Islet precursor cell (in vitro differentiated cells): ENCODE measurements around the gene TTC12.

Experiments used
- DNase-seq: peaks from one replicate; pipeline ENCODE4 v3.0.0-alpha.2; 2018

The TTC12 gene

DNA sequence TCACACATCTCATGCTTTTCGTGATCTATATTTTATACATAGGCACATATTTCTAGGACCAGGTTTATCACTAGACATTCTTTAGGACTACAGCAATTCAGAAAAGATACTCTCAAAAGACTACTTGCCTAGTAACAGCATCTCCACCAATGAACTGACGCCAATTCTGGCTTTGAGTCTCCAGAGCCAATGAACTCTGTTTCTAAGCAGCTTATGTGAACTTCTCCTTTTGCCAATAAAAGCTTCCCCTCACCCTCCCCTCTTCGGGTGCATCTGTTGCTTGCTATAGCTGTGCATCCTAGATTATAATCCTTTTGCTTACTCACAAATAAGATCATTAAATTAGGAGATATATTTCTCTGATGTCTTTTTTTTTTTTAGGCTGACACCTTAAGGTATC lies 61.8 kb downstream of the TTC12 start:
- DNase-seq = no peak

DNA sequence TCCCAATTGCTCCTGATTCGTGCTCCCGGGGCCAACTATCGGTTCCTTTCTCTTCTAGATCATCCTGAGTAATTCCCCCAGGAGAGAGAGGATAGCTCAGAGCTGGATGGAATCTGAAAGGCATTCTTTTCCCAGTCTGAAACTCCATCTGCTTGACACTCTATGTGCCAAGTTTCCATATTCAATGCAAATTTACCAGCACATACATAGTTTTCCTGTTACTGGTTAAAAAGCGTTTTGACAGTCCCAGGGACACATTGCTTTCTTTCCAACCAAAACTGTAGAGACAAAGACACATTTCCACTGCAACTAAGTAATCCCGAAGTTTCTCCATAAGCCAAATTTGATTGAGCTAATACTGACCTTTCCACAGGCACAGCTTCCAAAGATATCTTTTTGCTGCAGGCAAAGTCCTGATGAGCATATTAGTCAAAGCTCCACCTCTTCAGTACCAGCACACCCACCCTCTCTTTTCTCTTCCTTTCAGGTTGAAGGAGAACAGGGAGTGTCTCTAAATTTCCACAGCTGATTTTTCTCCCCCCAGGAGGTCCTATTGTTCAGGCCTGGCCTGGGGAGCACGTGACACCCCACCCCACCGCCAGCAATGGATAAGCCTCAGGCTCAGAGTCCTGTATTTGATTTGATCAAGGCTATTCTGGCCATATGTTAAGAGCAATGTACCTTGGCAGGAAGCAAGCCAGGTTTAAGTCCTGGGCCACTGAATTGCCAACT lies 63.5 kb downstream of the TTC12 start:
- DNase-seq = no peak

DNA sequence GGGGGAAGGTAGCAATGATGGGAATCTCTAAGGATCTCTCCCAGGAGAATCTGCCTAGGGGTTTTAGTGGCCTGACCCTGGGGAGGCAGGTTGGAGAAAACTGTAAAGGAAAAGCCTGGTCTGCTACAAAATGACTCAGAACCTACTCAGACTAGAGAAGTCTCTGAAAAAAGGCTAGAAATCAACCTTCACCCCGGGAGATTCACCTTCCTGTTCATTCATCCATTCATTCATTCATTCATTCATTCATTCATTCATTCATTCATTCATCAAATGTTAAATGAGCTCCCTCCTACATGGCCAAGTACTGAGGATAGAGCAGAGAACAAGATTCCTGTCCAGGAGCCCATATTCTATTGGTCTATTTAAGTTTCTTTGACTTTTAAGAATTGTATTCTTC lies 64.3 kb downstream of the TTC12 start:
- no peak for DNase-seq

DNA sequence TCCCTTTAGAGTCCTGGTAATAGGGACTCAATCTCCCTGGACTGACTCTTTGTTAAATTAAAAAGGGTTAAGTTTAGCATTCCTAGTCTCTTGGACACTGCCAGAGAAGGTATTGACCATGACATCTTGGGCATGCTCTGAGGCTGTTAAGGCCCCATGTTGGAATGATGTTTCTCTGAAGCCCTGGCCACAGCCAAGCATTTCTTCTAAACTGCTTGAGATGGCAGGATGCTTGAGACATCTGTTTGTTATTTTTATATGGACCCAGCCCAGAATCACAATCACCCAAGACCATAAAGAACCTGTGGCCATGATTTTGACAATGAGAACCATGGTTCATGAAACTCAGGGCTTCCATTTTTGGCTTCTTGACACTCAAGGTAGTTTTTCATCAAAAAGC lies 67.7 kb downstream of the TTC12 start:
- no peak for DNase-seq

DNA sequence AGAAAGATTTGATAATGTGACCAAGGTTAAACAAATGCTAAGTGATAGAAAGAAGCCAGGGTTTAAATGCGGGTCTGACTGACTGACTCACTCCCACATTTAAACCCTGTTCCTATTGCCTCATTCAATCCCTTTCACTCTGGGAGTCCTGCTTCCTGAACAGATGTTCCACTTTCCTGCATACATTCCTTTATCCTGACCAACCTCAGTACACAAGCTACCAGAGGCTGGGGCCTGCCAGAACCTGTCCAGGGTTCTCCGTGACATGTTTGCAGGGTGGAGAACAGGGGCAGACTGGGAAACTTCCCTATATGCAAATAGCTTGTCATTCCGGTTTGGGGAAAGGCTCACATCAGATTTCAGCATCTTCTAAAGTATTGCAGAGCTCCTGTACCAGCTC lies 70.2 kb downstream of the TTC12 start:
- peak; percentile 97 for DNase-seq

DNA sequence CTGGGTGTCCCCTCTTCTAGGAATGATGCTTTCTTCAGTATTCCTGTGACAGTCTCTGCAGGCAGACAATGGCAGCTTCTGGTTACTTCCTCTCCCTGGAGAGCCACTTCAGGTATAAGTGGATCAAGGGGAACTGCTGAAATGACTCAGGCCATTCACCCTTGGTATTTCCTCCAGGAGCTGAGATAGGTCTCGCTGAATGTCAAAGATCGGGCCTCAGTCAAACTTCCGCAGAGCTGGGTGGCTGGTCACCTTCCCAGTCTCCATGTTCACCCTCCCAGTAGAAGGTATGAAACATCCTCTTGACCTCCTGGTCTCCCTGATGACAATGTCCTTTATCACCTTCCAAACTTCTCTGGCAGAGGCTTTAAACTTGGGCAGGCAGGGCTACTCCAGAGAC lies 71.4 kb downstream of the TTC12 start:
- DNase-seq = no peak

DNA sequence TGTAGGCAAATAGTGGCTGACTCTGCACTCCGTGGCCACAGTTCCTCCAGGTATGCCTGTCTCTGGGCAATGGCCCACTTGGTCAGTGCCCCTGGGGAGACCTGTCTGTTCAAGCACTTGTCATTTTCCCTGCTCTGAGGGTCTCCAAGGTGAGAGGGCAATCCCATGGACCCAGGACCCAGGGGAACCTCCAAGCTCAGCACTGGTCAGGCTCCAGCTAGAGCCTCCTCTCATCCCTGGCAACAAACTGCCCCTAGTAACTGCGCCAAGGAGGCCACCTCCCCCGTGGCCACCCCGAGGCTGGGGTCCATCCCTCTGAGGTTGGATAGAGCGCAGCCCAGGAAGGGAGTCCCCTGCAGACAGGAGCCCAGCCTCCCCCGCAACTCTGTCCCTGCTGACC lies 72.5 kb downstream of the TTC12 start:
- DNase-seq = no peak

DNA sequence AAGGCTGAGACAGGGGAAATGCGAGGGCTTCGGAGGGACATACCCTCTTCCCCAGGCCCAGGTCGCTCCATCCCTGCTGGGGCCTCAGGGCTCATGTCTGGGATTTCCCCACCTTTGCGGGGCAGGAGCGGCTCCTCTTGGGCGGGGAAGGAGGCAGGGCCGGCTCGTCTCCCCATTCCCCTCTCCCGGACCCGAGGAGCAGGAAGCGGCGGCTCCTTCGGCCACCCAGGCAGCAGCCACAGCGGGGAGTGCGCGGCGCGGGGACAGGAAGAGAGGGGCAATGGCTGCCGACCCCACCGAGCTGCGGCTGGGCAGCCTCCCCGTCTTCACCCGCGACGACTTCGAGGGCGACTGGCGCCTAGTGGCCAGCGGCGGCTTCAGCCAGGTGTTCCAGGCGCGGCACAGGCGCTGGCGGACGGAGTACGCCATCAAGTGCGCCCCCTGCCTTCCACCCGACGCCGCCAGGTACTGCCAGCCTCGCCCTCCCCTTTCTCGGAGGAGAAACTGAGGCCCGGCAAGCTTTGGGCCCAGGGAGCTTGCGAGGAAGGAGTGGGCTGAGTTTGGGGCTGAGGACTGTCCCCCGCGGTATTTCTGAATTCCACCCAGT lies 73.3 kb downstream of the TTC12 start, which contains the start of gene ANKK1:
ANKK1 (plus strand) TSS at position 175 of the 607 bp plus-strand sequence; CDS start at position 281, 106 bp downstream.
- peak; percentile 78 for DNase-seq

DNA sequence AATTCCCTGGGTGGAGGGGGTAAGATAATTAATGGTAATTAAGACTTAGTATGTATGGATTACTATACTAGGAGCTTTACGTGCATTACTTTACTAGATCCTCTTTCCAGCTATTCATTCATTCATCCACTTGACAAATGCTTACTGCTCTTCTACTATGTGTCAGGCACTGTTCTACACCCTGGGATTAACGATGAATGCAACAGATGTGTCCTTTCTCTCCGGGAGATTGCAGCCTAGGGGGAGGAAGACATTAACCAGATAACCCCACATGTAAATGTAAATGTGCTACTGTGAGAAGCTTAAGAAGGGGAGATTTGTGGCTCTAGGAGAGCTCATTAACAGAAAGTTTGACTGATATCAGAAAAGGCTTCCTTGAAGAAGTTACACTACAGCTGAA lies 74.9 kb downstream of the TTC12 start:
- no peak for DNase-seq

DNA sequence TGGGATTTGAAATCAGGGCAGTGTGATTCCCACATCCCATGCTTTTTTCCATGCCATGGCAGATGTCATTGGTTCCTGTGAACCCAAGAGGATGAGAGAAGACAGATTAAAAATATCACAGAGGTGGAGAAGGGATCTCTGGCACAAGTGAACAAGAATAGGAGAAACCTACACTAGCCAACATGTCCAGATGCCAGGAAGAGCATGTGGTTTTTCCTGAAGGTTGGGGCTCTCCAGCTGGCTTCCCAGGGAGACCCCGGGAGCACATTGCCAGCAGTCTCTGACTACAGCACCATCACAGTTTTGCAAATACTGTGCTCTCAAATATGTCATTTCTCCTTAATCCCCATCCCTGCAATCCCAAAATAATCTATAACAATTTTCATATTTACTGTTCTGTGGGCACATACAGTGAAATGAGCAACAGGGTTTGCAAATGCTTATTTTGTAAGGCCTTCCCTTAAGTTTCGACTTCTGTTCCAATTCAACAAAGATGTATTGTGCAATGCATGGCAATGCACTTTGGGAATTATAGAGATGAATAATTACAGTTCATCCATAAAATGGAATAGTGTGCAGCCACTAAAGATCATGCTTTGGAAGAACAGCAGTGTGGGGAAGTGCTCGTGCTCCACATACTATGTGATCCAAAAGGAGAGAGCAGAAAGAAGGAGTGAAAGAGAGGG lies 78.0 kb downstream of the TTC12 start:
- DNase-seq = no peak

DNA sequence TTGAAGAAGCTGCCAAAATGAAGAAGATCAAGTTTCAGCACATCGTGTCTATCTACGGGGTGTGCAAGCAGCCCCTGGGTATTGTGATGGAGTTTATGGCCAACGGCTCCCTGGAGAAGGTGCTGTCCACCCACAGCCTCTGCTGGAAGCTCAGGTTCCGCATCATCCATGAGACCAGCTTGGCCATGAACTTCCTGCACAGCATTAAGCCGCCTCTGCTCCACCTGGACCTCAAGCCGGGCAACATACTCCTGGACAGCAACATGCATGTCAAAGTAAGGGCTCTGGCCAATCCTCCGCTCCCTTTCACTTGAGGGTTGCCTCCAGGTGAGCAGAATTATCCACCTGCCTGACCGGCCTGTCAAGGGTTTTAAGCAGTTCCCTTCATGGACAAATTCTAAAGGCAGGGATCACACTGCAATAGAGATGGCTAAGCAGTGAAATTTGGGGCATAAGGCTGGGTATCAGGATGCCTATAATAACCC lies 79.2 kb downstream of the TTC12 start:
- DNase-seq = no peak

DNA sequence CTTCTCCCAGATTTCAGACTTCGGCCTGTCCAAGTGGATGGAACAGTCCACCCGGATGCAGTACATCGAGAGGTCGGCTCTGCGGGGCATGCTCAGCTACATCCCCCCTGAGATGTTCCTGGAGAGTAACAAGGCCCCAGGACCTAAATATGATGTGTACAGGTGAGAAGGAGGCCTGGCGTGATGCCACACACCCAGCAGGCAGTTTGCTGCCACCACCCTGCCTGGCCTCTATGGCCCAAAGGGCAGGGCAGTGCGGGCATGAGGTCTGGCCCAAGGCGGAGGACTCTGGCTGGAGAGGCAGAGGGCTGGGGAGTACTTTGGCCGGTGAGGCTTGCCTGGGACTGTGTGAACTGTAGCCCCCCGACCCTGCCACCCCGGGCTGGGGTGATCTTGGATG lies 80.5 kb downstream of the TTC12 start:
- DNase-seq = no peak

DNA sequence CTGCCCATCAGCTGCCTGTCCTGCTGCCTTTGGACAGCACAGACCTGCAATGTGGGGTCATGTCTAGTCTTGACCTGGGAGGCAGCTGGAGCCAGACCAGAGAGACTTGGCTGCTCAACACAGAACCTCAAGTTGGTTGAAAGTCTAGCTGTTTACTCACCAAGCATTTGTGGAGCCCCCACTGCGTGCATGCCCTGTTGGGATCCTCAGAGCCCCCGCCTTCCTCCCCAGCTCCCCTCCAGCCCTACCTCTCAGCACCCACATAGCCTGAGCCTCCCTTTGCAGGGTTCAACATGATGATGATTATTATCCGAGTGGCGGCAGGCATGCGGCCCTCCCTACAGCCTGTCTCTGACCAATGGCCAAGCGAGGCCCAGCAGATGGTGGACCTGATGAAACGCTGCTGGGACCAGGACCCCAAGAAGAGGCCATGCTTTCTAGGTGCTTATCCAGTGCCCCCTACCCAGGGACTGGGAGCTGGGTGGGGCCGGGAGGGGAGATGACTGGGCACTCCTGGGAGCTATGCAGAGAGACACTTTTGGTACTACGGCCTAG lies 81.5 kb downstream of the TTC12 start:
- no peak for DNase-seq

DNA sequence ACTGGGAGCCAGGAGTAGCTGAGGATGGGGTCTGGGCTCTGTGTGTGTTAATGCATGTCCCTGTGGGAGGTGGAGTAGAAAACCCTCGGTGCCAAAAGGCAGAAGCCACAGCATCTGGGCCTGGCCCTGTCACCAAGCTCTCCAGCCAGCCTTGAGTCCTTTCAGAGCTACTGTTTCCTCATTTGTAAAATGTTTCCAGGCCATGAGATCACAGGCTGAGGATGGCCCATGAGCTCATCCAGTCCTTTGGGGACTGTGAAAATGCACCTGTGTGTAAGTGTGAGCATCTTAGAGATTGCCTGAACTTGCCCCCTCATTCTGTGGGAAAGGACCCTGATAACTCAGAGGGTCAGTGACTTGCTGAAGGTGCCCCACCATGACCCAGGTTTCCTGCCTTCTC lies 82.3 kb downstream of the TTC12 start:
- no peak for DNase-seq

DNA sequence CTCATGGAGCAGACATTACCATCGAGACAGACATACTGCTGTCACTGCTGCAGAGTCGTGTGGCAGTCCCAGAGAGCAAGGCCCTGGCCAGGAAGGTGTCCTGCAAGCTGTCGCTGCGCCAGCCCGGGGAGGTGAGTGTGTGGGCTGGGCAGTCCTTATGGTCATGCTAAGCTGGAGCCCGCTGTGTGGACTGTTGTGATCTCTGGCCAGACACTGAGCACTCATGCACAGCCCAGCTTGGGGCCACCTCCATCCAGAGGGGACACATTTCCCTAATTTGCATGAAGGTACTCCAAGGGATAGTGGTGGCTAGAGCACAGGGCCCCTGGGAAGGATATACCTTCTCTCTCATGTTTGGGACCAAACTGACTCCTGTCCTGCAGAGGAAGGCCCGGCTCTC lies 82.8 kb downstream of the TTC12 start:
- no peak for DNase-seq

DNA sequence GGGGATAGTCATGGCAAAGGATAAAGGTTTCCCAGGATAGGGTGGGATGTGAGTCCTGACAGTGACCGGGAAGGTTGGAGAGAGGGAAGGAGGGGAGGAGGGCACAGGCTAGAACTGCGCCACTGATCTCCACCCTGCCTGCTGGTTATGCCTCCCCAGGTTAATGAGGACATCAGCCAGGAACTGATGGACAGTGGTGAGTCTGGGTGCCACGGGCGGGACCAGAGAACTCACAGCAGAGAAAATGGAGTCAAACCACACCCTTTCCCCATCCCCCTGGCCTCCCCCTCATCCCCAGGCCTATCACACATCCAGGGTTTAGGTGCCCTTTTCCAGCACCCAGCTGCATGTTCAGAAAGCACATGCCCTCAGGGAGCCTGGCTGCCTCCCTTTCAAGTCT lies 83.4 kb downstream of the TTC12 start:
- DNase-seq = no peak

DNA sequence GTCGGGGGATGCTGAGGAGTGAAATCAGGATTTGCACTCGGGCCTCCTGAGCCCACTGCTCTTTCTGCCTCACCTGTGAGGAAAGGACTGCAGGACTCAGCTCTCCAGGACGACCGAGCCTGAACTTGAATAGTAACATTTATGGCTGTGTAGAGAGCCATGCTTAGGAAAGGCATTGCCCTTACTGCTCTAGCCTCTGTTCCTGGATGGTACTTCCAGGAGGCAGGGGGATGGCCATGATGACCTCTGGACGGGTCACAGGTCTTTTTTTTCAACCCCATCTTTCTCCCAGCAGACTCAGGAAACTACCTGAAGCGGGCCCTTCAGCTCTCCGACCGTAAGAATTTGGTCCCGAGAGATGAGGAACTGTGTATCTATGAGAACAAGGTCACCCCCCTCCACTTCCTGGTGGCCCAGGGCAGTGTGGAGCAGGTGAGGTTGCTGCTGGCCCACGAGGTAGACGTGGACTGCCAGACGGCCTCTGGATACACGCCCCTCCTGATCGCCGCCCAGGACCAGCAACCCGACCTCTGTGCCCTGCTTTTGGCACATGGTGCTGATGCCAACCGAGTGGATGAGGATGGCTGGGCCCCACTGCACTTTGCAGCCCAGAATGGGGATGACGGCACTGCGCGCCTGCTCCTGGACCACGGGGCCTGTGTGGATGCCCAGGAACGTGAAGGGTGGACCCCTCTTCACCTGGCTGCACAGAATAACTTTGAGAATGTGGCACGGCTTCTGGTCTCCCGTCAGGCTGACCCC lies 84.5 kb downstream of the TTC12 start:
- DNase-seq = no peak

DNA sequence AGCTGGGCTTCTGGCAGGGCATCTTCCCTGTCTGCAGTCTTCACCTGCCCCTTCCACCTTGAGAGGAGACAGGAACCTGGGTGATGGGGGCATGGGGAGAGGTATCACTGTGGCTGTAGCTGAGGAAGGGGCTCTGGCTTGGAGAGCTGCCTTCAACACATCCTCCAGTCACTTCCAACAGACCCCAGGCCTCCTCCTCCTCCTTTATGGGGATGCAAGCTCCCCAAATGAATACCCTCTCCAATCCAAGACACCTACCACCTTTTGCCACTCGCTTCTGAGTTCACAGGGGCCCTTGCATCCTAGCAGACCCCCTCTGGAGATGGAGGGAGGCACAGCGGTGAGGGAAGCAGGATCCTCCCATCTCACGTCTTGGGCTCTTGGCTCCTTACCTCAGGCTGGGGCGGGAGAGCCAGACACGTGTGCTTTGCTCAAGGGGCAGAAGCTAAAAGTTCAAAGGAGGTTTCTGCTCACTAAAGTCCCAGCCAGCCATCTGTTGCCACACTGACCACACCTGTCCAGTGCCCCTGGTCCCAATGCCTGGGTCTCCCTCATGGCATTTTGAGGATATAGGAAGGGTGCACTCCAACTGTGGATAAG lies 86.3 kb downstream of the TTC12 start:
- no peak for DNase-seq

DNA sequence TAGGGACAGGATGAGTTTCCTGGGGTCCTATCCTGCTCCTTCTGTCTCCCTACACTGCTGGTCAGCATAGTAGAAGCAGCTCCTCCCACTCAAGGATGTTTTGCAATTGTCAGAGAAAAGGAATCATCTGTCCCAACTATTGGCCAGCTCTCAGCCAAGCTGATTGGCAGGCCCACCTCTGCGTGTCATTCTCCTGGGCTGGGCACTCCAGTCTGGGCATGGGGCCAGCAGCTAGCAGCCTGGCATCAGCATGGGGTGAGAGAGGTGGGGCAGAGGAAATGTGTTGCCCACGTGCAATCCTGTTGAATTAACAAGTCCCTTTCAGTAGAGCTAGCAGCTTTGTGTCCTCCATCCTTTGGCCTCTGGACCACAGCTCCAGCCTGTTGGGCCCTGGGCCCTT lies 87.3 kb downstream of the TTC12 start:
- no peak for DNase-seq

DNA sequence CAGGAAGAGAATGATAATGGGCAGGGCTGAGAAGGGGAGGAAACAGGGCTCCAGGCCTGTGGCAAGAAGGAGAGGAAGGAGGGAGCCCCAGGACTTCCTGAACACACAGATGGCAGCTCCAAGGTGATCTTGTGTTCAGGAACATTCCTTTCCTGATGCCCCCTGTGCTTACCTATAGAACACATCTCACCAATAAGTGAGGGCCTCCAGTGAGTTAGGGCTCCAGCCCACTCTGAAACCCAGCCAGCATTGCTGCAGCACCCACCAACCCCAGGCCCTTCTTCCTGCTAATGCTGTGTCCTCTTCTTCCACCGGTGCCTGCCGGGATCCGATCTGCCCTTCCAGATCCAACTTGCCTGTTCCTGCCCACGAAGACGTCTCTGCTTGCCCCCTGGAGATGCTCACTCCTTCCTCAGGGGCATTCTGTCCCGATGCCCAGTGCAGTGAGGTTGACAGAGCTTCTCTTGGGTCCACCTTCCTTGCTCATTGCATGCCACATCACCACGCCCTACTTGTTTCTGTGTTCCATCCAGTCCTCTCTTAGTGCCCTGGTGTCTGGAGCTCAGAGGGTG lies 90.6 kb downstream of the TTC12 start:
- DNase-seq = no peak

DNA sequence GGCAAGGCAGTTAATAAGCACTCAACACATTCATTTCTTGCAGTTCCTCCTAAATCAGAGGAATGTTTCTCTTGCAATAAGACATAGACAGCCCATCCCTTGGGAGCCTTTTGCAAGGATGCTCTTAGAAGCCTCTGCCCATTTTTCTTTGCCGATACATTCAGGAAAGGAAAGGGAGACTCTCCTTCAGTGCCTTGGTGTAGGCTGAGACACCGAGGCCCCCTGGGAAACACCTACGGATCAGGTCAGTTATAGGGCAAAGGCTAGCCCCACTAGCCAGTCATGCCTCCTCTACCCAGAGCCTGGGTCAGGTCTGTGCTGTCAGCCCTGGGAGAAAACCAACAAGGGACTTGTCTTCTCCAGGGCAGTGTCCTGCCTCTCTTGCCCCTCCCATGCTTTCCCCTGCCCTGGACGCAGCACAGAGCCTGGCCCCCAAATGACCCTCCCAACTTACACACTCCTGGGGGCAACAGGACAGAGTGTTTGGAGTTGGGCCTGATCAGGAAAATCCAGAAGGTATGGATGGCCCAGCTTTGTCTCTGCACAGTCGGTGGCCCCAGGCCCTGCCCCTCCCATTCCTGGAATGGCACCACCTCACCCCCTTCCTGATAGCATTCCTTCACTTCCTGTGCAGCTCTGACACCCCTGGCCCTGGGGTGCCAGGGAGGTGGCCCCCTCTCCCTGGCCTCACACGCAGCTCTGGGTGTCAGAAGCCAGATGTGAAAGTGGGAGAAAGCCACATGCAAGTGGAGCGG lies 91.5 kb downstream of the TTC12 start:
- DNase-seq = no peak
